HCT116 (cell line): ENCODE measurements around the gene NSD2. TPM values are rescaled to one million over a fixed set of nuclear protein-coding genes. Genes with fewer than 3 reads are reported as not detected.

Experiments used
- ATAC-seq: fragments of 200-7000 bp; cut with Tn5 transposase; 2 replicates; pipeline ENCODE4 v1.9.1; 2020; ENCODE audit warnings: mild to moderate bottlenecking, moderate library complexity
- BruUV-seq: library from RNA; stranded (reverse); fragments of 400-500 nt; replicated peaks from 2 replicates; lab custom pipeline; 2021; lab: Mats Ljungman, UMichigan
- CTCF ChIA-PET: fragments of 300-600 bp; sonication (Branson Sonifier 250); formaldehyde crosslinking; loops from one replicate; lab custom pipeline; 2021; ENCODE audit warnings: antibody characterized with exemption; lab: Charles Lee
- POLR2A ChIA-PET: fragments of 300-600, 350-600 bp; sonication (Branson Sonifier 250); formaldehyde crosslinking; loops from one replicate; lab custom pipeline; 2021; ENCODE audit warnings: antibody characterized with exemption; lab: Charles Lee
- RAD21 ChIA-PET, 2 experiments: fragments of 300-600 bp; sonication (Branson Sonifier 250); formaldehyde crosslinking; loops; one replicate each; lab custom pipeline; 2023; ENCODE audit warnings: low total read pairs in 2 of 2; ENCODE audit not compliant: uncharacterized antibody in 2 of 2, unreplicated experiment in 2 of 2, low non-redundant PET in 1 of 2; lab: Charles Lee
- DNase-seq: peaks from one replicate; pipeline ENCODE4 v3.0.0-alpha.2; 2010; ENCODE audit warnings: low read depth, low spot score
- H2AFZ ChIP-seq: fragments of 200-600 bp; shearing (Covaris generic), sonication (generic); 2 replicates; pipeline ENCODE4 v1.6.1; 2017; ENCODE audit warnings: low read depth, mixed run types, mixed read lengths, antibody characterized with exemption, low read length; ENCODE audit not compliant: poor library complexity, severe bottlenecking
- H3K27ac ChIP-seq: 2 replicates; pipeline ENCODE4 v1.5.1; 2012; ENCODE audit warnings: low read depth, low read length
- H3K27me3 ChIP-seq: fragments of 200-600 bp; sonication (generic); 2 replicates; pipeline ENCODE4 v1.6.1; 2016; ENCODE audit warnings: mixed run types, low read length, mixed read lengths; ENCODE audit not compliant: insufficient read depth
- H3K36me3 ChIP-seq, 2 experiments: fragments of 200-500 bp in 1 of 2; fragments of 200-600 bp in 1 of 2; sonication (Bioruptor generic) in 1 of 2; sonication (generic) in 1 of 2; 2 replicates each; pipeline versions ENCODE4 v1.5.1 to v1.6.1; 2014 to 2016; ENCODE audit warnings: low read length in 2 of 2, inconsistent platforms in 1 of 2, mixed read lengths in 1 of 2, mixed run types in 1 of 2; ENCODE audit not compliant: insufficient read depth in 2 of 2, control insufficient read depth in 1 of 2
- H3K4me1 ChIP-seq, 2 experiments: fragments of 200-600 bp in 1 of 2; sonication (generic) in 1 of 2; 2 replicates each; pipeline versions ENCODE4 v1.5.1 to v1.6.1; 2012 to 2017; ENCODE audit warnings: low read length in 2 of 2, inconsistent platforms in 1 of 2, mild to moderate bottlenecking in 1 of 2, mixed read lengths in 1 of 2, mixed run types in 1 of 2, moderate library complexity in 1 of 2; ENCODE audit not compliant: insufficient read depth in 2 of 2, control insufficient read depth in 1 of 2
- H3K4me2 ChIP-seq: fragments of 200-600 bp; sonication (generic); 2 replicates; pipeline ENCODE4 v1.6.1; 2017; ENCODE audit warnings: mixed run types, low read length, mixed read lengths
- H3K4me3 ChIP-seq, 2 experiments: fragments of 200-600 bp in 1 of 2; sonication (generic) in 1 of 2; replicated peaks in 1 of 2; 2 replicates each; pipeline ENCODE4 v1.5.1; 2011 to 2016; ENCODE audit warnings: low read length in 2 of 2, control low read depth in 1 of 2, low read depth in 1 of 2, mild to moderate bottlenecking in 1 of 2, mixed read lengths in 1 of 2, mixed run types in 1 of 2
- H3K79me2 ChIP-seq: fragments of 200-600 bp; sonication (generic); 2 replicates; pipeline ENCODE4 v1.6.1; 2017; ENCODE audit warnings: mild to moderate bottlenecking, mixed run types, low read length, moderate library complexity, mixed read lengths; ENCODE audit not compliant: insufficient read depth
- H3K9ac ChIP-seq: fragments of 200-600 bp; sonication (generic); 2 replicates; pipeline ENCODE4 v1.6.1; 2016; ENCODE audit warnings: low read length, mixed read lengths
- H3K9me2 ChIP-seq: fragments of 200-600 bp; sonication (generic), shearing (Covaris generic); 2 replicates; pipeline ENCODE4 v1.6.1; 2017; ENCODE audit warnings: mixed run types, mild to moderate bottlenecking, moderate library complexity; ENCODE audit not compliant: insufficient read depth
- H3K9me3 ChIP-seq, 2 experiments: fragments of 200-500 bp in 1 of 2; fragments of 200-600 bp in 1 of 2; sonication (Bioruptor generic) in 1 of 2; sonication (generic) in 1 of 2; 2 replicates each; pipeline ENCODE4 v1.6.1; 2014 to 2017; ENCODE audit warnings: low read length in 2 of 2, mixed read lengths in 2 of 2, inconsistent platforms in 1 of 2, low read depth in 1 of 2, mild to moderate bottlenecking in 1 of 2, mixed run types in 1 of 2, moderate library complexity in 1 of 2; ENCODE audit not compliant: control insufficient read depth in 1 of 2, insufficient read depth in 1 of 2
- H4K20me1 ChIP-seq: fragments of 200-600 bp; sonication (generic), shearing (Covaris generic); 2 replicates; pipeline ENCODE4 v1.6.1; 2017; ENCODE audit warnings: mixed run types, mild to moderate bottlenecking, moderate library complexity; ENCODE audit not compliant: insufficient read depth
- CBX3 ChIP-seq: IDR thresholded peaks from 2 replicates; pipeline ENCODE4 v1.6.1; 2012; ENCODE audit warnings: low read depth
- EGR1 ChIP-seq: IDR thresholded peaks from 2 replicates; pipeline ENCODE4 v1.6.1; 2012; ENCODE audit warnings: low read depth
- EZH2phosphoT487 ChIP-seq: fragments of 200-600 bp; IDR thresholded peaks from 2 replicates; pipeline ENCODE4 v1.6.1; 2018; ENCODE audit warnings: antibody characterized with exemption, borderline replicate concordance
- JUND ChIP-seq: IDR thresholded peaks from 2 replicates; pipeline ENCODE4 v1.6.1; 2012
- POLR2A ChIP-seq: IDR thresholded peaks from 2 replicates; pipeline ENCODE4 v1.7.0; 2011; ENCODE audit warnings: borderline replicate concordance; ENCODE audit not compliant: insufficient read depth, insufficient read length; ENCODE audit errors: extremely low read depth
- POLR2AphosphoS5 ChIP-seq: IDR thresholded peaks from 2 replicates; pipeline ENCODE4 v1.6.1; 2011; ENCODE audit warnings: mild to moderate bottlenecking, low read depth, low read length, moderate library complexity
- SIN3A ChIP-seq: IDR thresholded peaks from 2 replicates; pipeline ENCODE4 v1.6.1; 2012; ENCODE audit warnings: low read depth
- SP1 ChIP-seq: IDR thresholded peaks from 2 replicates; pipeline ENCODE4 v1.6.1; 2012; ENCODE audit warnings: low read depth
- SRF ChIP-seq: IDR thresholded peaks from 2 replicates; pipeline ENCODE4 v1.6.1; 2012; ENCODE audit warnings: low read depth
- TCF7L2 ChIP-seq: IDR thresholded peaks from 2 replicates; pipeline ENCODE4 v1.7.0; 2011; ENCODE audit warnings: borderline replicate concordance, inconsistent platforms; ENCODE audit not compliant: insufficient read depth, insufficient read length; ENCODE audit errors: extremely low read depth
- ZFX ChIP-seq: fragments of 450-650 bp; IDR thresholded peaks from 2 replicates; pipeline ENCODE4 v1.6.1; 2017
- intact Hi-C: fragments of 100-400 bp; cut with micrococcal nuclease; formaldehyde crosslinking; loops from 2 replicates; pipeline ENCODE4 v1.10.0; 2022
- total RNA-seq: library from RNA; stranded (reverse); gene quantifications from one replicate; pipeline ENCODE4 v1.2.1, GENCODE V29; 2021; ENCODE audit not compliant: unreplicated experiment
- TF ChIP-seq, protein P1 (sequence below): IDR thresholded peaks from 2 replicates; pipeline ENCODE4 v1.6.1; 2012; ENCODE audit warnings: low read depth
- TF ChIP-seq, protein P2 (sequence below): IDR thresholded peaks from 2 replicates; pipeline ENCODE4 v1.6.1; 2012

NSD2 gene
- total RNA-seq, 1 experiment from 2014 or later = 145 TPM

DNA sequence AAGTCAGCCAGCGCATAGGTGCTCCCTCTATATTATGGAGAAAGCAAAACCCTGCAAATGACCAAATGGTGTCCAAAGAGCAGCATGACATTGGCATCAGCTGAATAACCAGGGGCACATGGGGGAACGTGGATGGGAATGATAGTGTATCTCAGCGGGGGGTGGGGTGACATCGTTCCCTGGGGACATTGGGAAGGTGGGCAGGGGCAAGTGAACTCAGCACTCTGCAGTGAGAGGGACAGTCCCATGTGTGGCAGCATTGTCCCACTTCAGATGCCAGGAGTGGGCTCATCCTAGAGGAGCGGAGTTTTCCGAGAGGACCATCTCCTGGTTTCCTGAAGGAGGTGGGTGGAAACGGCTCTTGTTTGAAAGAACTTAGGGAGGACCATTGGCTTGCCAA lies 72.7 kb downstream of the NSD2 start:
- Histone ChIP-seq H3K27me3 (no peaks in the 10 kb centered on the region), H3K9me2 (no peaks in the 10 kb centered on the region), H3K4me2 (no peak overlapping the region), H3K79me2 (peaks cover 59% of the 10 kb centered on the region), H3K4me3 (no peak overlapping the region), H3K27ac (no peak overlapping the region), H3K36me3 (peaks cover 20 to 42% of the 10 kb centered on the region in 2 experiments), H3K9me3 (no peaks in the 10 kb centered on the region), H3K9ac (no peak overlapping the region), H4K20me1 (peaks cover 2% of the 10 kb centered on the region; the same call in 1 of the 2 replicates), H2AFZ (no peak overlapping the region), H3K4me1 (peaks cover 19 to 25% of the 10 kb centered on the region in 2 experiments)
- TF ChIP-seq SRF = no peak
- TF ChIP-seq JUND = no peak
- no peak for TF ChIP-seq POLR2AphosphoS5
- TF ChIP-seq CBX3 = no peak
- no peak for TF ChIP-seq SIN3A
- no peak for TF ChIP-seq SP1
- TF ChIP-seq ZFX = no peak
- ATAC-seq (no peak), DNase-seq (no peak)
- intact Hi-C loops = no loop called here
- BruUV-seq = no TSS peak
- ChIA-PET POLR2A (no interaction called here), CTCF (no interaction called here), RAD21 (no interaction called here)

DNA sequence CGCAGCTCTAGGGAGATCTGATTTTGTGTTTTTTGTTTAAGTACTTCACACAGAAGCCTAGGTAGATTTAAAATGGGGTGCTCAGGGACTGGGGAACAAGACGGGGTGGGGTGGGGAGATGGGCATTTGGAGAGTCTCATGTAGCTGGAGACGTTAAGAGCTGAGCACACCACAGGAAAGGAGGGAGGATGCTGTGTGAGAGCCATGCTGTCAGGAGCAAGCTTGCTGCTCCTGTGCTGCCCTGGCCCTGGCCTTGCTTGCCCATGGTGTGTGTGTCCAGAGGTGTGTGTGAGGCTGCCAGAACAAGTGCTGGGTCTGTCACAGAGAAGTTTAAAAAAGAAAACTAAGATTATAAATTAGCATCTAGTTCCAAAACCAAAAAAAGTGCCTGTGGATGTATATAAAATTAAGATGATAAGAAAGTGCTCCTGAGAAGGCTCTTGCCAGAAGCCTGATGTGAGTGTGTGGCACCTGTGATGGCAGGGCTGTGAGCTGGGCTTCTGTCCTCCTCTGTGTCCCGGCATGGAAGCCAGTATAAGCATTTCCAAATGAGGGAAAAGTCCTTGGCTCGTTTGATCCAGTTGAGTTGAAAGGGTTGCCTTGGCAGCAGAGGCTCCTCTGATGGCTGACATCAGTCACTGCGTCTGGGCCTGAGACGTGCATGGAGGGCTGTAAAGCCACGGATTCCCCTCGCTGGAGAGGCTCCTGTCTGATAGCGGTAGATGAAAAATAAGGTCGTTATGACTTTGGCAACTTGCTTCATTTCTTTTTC lies 74.1 kb downstream of the NSD2 start:
- no peak overlapping the region for H2AFZ ChIP-seq
- H3K79me2 ChIP-seq = peaks cover 47% of the 10 kb centered on the region
- DNase-seq = no peak
- intact Hi-C loops = no loop called here
- no peaks in the 10 kb centered on the region for H3K9me2 ChIP-seq
- no peaks in the 10 kb centered on the region for H3K9me3 ChIP-seq
- BruUV-seq = no TSS peak
- no peak overlapping the region for H3K4me2 ChIP-seq
- H4K20me1 ChIP-seq = peaks cover 2% of the 10 kb centered on the region; the same call in 1 of the 2 replicates
- H3K27me3 ChIP-seq = no peaks in the 10 kb centered on the region
- CTCF ChIA-PET = no interaction called here
- no peak overlapping the region for H3K4me3 ChIP-seq
- H3K27ac ChIP-seq = no peak overlapping the region
- peaks cover 18 to 30% of the 10 kb centered on the region in 2 experiments for H3K36me3 ChIP-seq
- POLR2A ChIA-PET = no interaction called here
- no peak overlapping the region for H3K9ac ChIP-seq
- ATAC-seq = no peak
- RAD21 ChIA-PET = interaction anchor here in 1 of 2 experiments (0.6 kb wide), 1 partner anchor 200 kb away, joined by 3 read pairs; no protein-coding TSS in a partner anchor
- H3K4me1 ChIP-seq = peaks cover 5 to 11% of the 10 kb centered on the region in 2 experiments
- TF ChIP-seq, protein P1, sequence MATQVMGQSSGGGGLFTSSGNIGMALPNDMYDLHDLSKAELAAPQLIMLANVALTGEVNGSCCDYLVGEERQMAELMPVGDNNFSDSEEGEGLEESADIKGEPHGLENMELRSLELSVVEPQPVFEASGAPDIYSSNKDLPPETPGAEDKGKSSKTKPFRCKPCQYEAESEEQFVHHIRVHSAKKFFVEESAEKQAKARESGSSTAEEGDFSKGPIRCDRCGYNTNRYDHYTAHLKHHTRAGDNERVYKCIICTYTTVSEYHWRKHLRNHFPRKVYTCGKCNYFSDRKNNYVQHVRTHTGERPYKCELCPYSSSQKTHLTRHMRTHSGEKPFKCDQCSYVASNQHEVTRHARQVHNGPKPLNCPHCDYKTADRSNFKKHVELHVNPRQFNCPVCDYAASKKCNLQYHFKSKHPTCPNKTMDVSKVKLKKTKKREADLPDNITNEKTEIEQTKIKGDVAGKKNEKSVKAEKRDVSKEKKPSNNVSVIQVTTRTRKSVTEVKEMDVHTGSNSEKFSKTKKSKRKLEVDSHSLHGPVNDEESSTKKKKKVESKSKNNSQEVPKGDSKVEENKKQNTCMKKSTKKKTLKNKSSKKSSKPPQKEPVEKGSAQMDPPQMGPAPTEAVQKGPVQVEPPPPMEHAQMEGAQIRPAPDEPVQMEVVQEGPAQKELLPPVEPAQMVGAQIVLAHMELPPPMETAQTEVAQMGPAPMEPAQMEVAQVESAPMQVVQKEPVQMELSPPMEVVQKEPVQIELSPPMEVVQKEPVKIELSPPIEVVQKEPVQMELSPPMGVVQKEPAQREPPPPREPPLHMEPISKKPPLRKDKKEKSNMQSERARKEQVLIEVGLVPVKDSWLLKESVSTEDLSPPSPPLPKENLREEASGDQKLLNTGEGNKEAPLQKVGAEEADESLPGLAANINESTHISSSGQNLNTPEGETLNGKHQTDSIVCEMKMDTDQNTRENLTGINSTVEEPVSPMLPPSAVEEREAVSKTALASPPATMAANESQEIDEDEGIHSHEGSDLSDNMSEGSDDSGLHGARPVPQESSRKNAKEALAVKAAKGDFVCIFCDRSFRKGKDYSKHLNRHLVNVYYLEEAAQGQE = no peak
- TF ChIP-seq POLR2A (no peak), SIN3A (no peak), TCF7L2 (no peak), SP1 (no peak), POLR2AphosphoS5 (no peak), EGR1 (no peak), EZH2phosphoT487 (no peak)
- TF ChIP-seq, protein P2, sequence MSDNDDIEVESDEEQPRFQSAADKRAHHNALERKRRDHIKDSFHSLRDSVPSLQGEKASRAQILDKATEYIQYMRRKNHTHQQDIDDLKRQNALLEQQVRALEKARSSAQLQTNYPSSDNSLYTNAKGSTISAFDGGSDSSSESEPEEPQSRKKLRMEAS = no peak
